ENCODE results near the gene CYB561D2.
A peak's percentile ranks its signal among the peaks of the same experiment; 100 is the strongest.

The CYB561D2 gene

DNA sequence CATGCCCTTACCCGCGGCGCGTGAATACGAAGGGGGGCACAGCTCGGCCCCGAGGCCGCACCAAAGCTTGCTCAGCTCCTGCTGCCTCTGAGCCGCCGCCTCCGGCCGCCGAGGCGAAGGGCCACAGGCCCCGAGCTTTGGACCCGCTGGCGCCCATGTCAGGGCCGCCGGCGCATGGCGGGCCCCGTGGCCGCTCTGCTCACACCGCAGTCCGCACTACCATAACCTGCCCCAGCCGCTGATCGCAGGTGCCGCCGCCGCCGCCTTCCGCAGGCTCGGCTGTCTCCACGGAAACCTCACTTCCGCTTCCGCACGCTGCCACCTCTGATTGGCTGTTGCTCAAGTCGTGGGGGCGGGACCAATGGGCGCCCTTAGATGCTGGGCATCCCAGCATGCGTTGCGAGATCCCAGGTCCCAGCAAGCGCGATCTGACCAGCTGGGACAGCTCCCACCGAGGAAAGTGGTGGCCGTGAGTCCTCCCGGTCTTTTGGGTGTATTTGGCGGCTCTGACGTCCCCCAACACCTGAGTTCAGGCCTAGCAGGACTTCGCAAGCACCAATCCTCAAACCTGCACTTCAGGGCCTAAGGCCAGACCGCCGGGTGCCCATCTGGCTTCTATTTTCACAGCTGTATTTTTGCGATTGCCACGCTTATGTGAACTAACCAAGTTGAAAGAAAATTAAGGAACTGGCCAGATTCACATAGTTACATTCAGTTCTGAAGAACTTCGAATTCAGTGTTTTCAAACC, 22.5 kb upstream of the CYB561D2 start, which contains the start of gene TUSC2:
TSS of gene TUSC2 (minus strand) at position 281 of the 749 bp plus-strand sequence. CDS start at position 157, 124 bp downstream.
- TF ChIP-seq TEAD4 (IDR thresholded peaks at IDR 0.05) (no peak), ZBTB7A (IDR thresholded peaks at IDR 0.05; ENCODE audit: low read depth) (no peak), TCF12 (IDR thresholded peaks at IDR 0.05; ENCODE audit: low read depth) (0 out of 2 replicates have a peak, but pooled peaks have one; percentile 29), RAD21 (IDR thresholded peaks at IDR 0.05; ENCODE audit: low read depth) (no peak), FOXM1 (IDR thresholded peaks at IDR 0.05; ENCODE audit: borderline replicate concordance, low read depth) (no peak), NFIC (IDR thresholded peaks at IDR 0.05) (no peak), CREB1 (IDR thresholded peaks at IDR 0.05; ENCODE audit: low read depth) (peak; percentile 75), CEBPB (IDR thresholded peaks at IDR 0.05) (no peak), YY1 (IDR thresholded peaks at IDR 0.05; ENCODE audit: low read depth) (0 out of 2 replicates have a peak, but pooled peaks have one; percentile 63), EGR1 (IDR thresholded peaks at IDR 0.05) (peak; percentile 40; the same call in 1 of the 2 replicates), EP300 (IDR thresholded peaks at IDR 0.05; ENCODE audit: borderline replicate concordance) (peak; percentile 58), TAF1 (IDR thresholded peaks at IDR 0.05; ENCODE audit: low read depth) (peak; percentile 76; the same call in 1 of the 2 replicates)
- TF ChIP-seq, protein P1, sequence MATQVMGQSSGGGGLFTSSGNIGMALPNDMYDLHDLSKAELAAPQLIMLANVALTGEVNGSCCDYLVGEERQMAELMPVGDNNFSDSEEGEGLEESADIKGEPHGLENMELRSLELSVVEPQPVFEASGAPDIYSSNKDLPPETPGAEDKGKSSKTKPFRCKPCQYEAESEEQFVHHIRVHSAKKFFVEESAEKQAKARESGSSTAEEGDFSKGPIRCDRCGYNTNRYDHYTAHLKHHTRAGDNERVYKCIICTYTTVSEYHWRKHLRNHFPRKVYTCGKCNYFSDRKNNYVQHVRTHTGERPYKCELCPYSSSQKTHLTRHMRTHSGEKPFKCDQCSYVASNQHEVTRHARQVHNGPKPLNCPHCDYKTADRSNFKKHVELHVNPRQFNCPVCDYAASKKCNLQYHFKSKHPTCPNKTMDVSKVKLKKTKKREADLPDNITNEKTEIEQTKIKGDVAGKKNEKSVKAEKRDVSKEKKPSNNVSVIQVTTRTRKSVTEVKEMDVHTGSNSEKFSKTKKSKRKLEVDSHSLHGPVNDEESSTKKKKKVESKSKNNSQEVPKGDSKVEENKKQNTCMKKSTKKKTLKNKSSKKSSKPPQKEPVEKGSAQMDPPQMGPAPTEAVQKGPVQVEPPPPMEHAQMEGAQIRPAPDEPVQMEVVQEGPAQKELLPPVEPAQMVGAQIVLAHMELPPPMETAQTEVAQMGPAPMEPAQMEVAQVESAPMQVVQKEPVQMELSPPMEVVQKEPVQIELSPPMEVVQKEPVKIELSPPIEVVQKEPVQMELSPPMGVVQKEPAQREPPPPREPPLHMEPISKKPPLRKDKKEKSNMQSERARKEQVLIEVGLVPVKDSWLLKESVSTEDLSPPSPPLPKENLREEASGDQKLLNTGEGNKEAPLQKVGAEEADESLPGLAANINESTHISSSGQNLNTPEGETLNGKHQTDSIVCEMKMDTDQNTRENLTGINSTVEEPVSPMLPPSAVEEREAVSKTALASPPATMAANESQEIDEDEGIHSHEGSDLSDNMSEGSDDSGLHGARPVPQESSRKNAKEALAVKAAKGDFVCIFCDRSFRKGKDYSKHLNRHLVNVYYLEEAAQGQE (IDR thresholded peaks at IDR 0.05; ENCODE audit: low read depth) = no peak
- TF ChIP-seq, protein P2, sequence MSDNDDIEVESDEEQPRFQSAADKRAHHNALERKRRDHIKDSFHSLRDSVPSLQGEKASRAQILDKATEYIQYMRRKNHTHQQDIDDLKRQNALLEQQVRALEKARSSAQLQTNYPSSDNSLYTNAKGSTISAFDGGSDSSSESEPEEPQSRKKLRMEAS (IDR thresholded peaks at IDR 0.05) = peak; percentile 78
- TF ChIP-seq, protein P3, sequence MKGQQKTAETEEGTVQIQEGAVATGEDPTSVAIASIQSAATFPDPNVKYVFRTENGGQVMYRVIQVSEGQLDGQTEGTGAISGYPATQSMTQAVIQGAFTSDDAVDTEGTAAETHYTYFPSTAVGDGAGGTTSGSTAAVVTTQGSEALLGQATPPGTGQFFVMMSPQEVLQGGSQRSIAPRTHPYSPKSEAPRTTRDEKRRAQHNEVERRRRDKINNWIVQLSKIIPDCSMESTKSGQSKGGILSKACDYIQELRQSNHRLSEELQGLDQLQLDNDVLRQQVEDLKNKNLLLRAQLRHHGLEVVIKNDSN (IDR thresholded peaks at IDR 0.05) = no peak

DNA sequence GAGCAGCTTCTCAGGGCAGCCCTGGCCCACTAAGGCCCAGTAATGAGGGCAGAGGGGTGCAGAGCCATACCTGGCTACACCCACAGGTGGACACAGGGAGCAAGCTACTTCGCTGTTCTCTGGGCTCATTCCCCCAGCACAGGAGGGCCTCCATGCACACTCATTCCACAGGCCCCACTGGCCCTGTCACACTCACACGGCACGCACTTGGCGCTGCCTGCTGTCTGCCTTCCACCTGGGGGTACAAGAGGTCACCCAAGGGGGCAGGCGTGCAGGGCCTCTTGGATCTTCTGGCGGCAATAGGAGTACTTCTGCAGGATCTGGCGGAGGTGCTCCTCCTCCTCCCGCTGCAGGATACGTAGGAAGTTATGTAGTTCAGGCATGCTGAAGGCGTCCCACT, 20.3 kb upstream of the CYB561D2 start:
- no peak for TF ChIP-seq TCF12 (IDR thresholded peaks at IDR 0.05; ENCODE audit: low read depth)
- TF ChIP-seq EGR1 (IDR thresholded peaks at IDR 0.05) = no peak
- TF ChIP-seq CREB1 (IDR thresholded peaks at IDR 0.05; ENCODE audit: low read depth) = no peak
- TF ChIP-seq TEAD4 (IDR thresholded peaks at IDR 0.05) = no peak
- TF ChIP-seq, protein P2 (IDR thresholded peaks at IDR 0.05) = no peak
- TF ChIP-seq, protein P3 (IDR thresholded peaks at IDR 0.05) = no peak
- no peak for TF ChIP-seq YY1 (IDR thresholded peaks at IDR 0.05; ENCODE audit: low read depth)
- no peak for TF ChIP-seq EP300 (IDR thresholded peaks at IDR 0.05; ENCODE audit: borderline replicate concordance)
- TF ChIP-seq CEBPB (IDR thresholded peaks at IDR 0.05) = no peak
- TF ChIP-seq, protein P1 (IDR thresholded peaks at IDR 0.05; ENCODE audit: low read depth) = no peak
- no peak for TF ChIP-seq RAD21 (IDR thresholded peaks at IDR 0.05; ENCODE audit: low read depth)
- TF ChIP-seq FOXM1 (IDR thresholded peaks at IDR 0.05; ENCODE audit: borderline replicate concordance, low read depth) = no peak
- TF ChIP-seq NFIC (IDR thresholded peaks at IDR 0.05) = no peak
- no peak for TF ChIP-seq ZBTB7A (IDR thresholded peaks at IDR 0.05; ENCODE audit: low read depth)
- no peak for TF ChIP-seq TAF1 (IDR thresholded peaks at IDR 0.05; ENCODE audit: low read depth)

DNA sequence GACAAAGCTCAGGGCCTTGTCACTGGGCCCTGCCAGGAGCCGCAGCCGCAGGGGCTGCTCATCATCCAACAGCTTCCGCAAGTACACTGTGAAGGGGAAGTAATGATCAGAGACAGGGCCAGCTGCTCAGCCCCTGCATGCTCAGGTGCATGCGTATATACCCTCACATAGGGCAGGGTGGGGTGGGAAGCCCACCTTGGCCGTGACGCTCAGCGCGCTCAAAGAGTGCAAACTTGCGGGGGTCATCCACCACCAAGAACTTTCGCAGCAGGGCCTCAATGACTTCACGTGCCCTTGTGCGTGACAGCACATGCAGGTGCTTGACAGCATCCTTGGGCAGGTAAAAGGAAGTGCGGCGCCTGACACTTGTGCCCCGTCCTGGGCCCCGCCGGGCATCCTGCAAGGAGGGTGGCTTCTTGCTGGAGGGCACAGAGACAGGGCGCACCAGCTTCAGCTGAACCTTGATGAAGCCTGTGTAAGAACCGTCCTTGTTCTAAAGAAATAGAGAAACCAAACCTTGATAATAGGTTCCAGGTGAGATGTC, 19.2 kb upstream of the CYB561D2 start:
- TF ChIP-seq, protein P3 (IDR thresholded peaks at IDR 0.05) = no peak
- TF ChIP-seq EGR1 (IDR thresholded peaks at IDR 0.05) = no peak
- no peak for TF ChIP-seq RAD21 (IDR thresholded peaks at IDR 0.05; ENCODE audit: low read depth)
- no peak for TF ChIP-seq TCF12 (IDR thresholded peaks at IDR 0.05; ENCODE audit: low read depth)
- TF ChIP-seq ZBTB7A (IDR thresholded peaks at IDR 0.05; ENCODE audit: low read depth) = no peak
- TF ChIP-seq, protein P2 (IDR thresholded peaks at IDR 0.05) = no peak
- TF ChIP-seq TAF1 (IDR thresholded peaks at IDR 0.05; ENCODE audit: low read depth) = no peak
- TF ChIP-seq NFIC (IDR thresholded peaks at IDR 0.05) = no peak
- no peak for TF ChIP-seq CEBPB (IDR thresholded peaks at IDR 0.05)
- TF ChIP-seq, protein P1 (IDR thresholded peaks at IDR 0.05; ENCODE audit: low read depth) = no peak
- TF ChIP-seq FOXM1 (IDR thresholded peaks at IDR 0.05; ENCODE audit: borderline replicate concordance, low read depth) = no peak
- TF ChIP-seq TEAD4 (IDR thresholded peaks at IDR 0.05) = no peak
- TF ChIP-seq YY1 (IDR thresholded peaks at IDR 0.05; ENCODE audit: low read depth) = no peak
- no peak for TF ChIP-seq EP300 (IDR thresholded peaks at IDR 0.05; ENCODE audit: borderline replicate concordance)
- TF ChIP-seq CREB1 (IDR thresholded peaks at IDR 0.05; ENCODE audit: low read depth) = no peak

Data from Ishikawa (cell line).